ENCODE measurements around the gene IFNB1.

IFNB1 gene

DNA sequence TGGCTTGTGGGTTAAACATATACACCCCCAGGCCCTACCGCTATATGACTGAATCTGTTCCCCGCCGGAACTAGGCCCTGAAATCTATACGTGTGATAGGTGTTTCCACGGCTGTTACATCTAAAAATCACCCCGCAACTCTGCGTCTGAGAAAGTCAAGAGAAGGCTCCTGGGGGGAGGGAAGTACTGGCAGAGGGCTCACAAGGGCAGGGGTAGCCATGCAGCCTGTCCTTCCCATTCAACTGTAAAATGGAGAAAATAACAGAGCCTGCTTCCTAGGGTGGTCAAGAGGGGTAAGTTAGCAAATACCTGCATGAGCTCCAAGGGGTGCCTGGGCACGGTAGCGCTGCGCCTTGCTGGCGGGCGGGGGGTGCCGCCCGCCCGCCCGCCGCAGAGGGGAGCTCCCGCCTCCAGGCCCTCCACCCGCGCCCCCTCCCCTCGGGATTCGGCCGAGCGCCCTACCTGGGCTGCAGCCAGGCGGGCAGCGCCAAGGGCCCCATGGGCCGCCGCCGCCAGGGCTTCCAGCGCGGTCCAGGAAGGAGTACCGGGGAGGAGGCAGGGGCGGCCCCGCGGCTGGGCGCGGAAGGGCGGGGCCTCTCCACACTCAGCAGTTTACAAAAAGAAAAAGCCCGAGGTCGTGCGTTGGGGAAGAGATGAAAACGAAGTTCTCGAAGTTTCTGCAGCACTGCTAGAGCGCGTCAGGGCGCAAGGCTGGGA is 46.5 kb downstream of the IFNB1 start, which contains the start of gene HACD4:
Gene HACD4 (minus strand): TSS at position 550 of the 717 bp plus-strand sequence. CDS start 50 bp downstream, at position 500.
- WGBS, result 27% methylated on average over 44 of the region's 46 CpGs
- DNase-seq, result peak; percentile 17
- no peaks in the 10 kb centered on the region for H3K27me3 ChIP-seq (ENCODE audit: control insufficient read depth in 1 of 2, insufficient read depth in 1 of 2, low read length in 2 of 2)
- H2BK5ac ChIP-seq (ENCODE audit: low read depth, low read length, poor library complexity, severe bottlenecking), result peak within 1 kb of the TSS; percentile 67
- no peak within 1 kb of the TSS for H2BK12ac ChIP-seq (ENCODE audit: low read length in 2 of 2)
- H3K23ac ChIP-seq (ENCODE audit: low read length in 2 of 2), result no peak within 1 kb of the TSS
- H3K79me1 ChIP-seq (replicated peaks; ENCODE audit: low read length, poor library complexity, severe bottlenecking), result no peaks in the 10 kb centered on the region
- no peak within 1 kb of the TSS for H2BK120ac ChIP-seq (ENCODE audit: low read depth, low read length)
- H2AFZ ChIP-seq (ENCODE audit: low read depth, low read length), result peak within 1 kb of the TSS; percentile 64
- H3K18ac ChIP-seq (ENCODE audit: low read depth in 1 of 2, low read length in 2 of 2), result peak within 1 kb of the TSS; percentile 29 to 65
- peak within 1 kb of the TSS; percentile 96 for H3K4me2 ChIP-seq (ENCODE audit: low read length, poor library complexity, severe bottlenecking)
- H3K9ac ChIP-seq (ENCODE audit: low read length), result peak within 1 kb of the TSS; percentile 81
- peak within 1 kb of the TSS; percentile 66 for H3K27ac ChIP-seq (ENCODE audit: low read length, poor library complexity, severe bottlenecking)
- H2AK5ac ChIP-seq (ENCODE audit: low read length, severe bottlenecking), result peak within 1 kb of the TSS; percentile 19
- peak within 1 kb of the TSS in 1 of 2 experiments; percentile 20 for H3K14ac ChIP-seq (ENCODE audit: low read length in 2 of 2)
- peak within 1 kb of the TSS; percentile 59 to 85 for H3K4me3 ChIP-seq (ENCODE audit: insufficient read depth in 1 of 2, low read depth in 1 of 2, low read length in 2 of 2)
- H3K36me3 ChIP-seq (ENCODE audit: control insufficient read depth in 1 of 2, insufficient read depth in 2 of 2, low read depth in 1 of 2, low read length in 2 of 2), result no peaks in the 10 kb centered on the region
- H2BK15ac ChIP-seq (ENCODE audit: low read depth, poor library complexity, severe bottlenecking), result no peak within 1 kb of the TSS
- H3K4ac ChIP-seq (ENCODE audit: low read depth in 1 of 2, low read length in 2 of 2), result peak within 1 kb of the TSS in 1 of 2 experiments; percentile 10
- H3K4me1 ChIP-seq (ENCODE audit: control insufficient read depth, insufficient read depth, low read depth, low read length), result peaks cover 9% of the 10 kb centered on the region
- peak within 1 kb of the TSS; percentile 10 for H4K91ac ChIP-seq (ENCODE audit: low read length)
- H4K8ac ChIP-seq (ENCODE audit: low read length), result peak within 1 kb of the TSS; percentile 80
- H3K9me3 ChIP-seq (ENCODE audit: control insufficient read depth, low read length), result no peaks in the 10 kb centered on the region

DNA sequence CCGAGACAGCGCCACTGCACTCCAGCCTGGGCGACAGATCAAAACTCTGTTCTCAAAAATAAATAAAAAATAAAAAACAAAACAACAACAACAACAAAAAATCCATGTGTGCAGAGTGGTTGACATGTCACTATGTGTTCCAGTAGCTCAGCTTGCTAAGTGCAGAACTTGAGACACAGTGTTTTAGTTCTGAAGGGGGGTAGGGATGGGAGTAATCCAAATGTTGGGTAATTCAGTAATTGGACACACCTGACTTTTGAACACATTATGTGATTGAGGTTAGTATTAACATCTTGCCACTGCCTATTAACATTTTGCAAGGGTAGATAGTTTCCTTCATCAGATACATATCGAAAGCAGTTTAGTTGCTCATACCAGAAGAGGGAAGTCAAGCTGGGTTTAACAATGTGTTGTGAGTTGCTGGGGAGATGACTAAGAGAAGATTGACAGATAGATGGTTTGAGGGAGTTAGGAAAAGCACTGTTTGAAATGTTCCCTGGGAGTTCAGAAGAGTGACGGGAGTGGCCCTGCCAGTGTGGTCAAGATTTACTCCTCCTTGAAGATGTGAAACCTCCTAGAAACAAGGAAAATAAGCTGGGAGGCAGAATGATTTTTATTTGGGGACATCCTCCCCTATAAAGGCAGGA is 47.2 kb downstream of the IFNB1 start:
- H3K4me3 ChIP-seq (ENCODE audit: insufficient read depth in 1 of 2, low read depth in 1 of 2, low read length in 2 of 2), result peak overlapping the region in 1 of 2 experiments; percentile 85
- no peaks in the 10 kb centered on the region for H3K9me3 ChIP-seq (ENCODE audit: control insufficient read depth, low read length)
- H3K27ac ChIP-seq (ENCODE audit: low read length, poor library complexity, severe bottlenecking), result peak overlapping the region; percentile 66
- no peak overlapping the region for H2AFZ ChIP-seq (ENCODE audit: low read depth, low read length)
- H4K91ac ChIP-seq (ENCODE audit: low read length), result no peak overlapping the region
- no peak overlapping the region for H2AK5ac ChIP-seq (ENCODE audit: low read length, severe bottlenecking)
- H2BK5ac ChIP-seq (ENCODE audit: low read depth, low read length, poor library complexity, severe bottlenecking), result no peak overlapping the region
- no peak overlapping the region for H3K23ac ChIP-seq (ENCODE audit: low read length in 2 of 2)
- no peak overlapping the region for H3K14ac ChIP-seq (ENCODE audit: low read length in 2 of 2)
- H3K4ac ChIP-seq (ENCODE audit: low read depth in 1 of 2, low read length in 2 of 2), result no peak overlapping the region
- H2BK15ac ChIP-seq (ENCODE audit: low read depth, poor library complexity, severe bottlenecking), result no peak overlapping the region
- peaks cover 4% of the 10 kb centered on the region for H3K79me1 ChIP-seq (replicated peaks; ENCODE audit: low read length, poor library complexity, severe bottlenecking)
- DNase-seq, result peak; percentile 12
- H3K18ac ChIP-seq (ENCODE audit: low read depth in 1 of 2, low read length in 2 of 2), result no peak overlapping the region
- H4K8ac ChIP-seq (ENCODE audit: low read length), result no peak overlapping the region
- H3K4me1 ChIP-seq (ENCODE audit: control insufficient read depth, insufficient read depth, low read depth, low read length), result peaks cover 9% of the 10 kb centered on the region
- H3K36me3 ChIP-seq (ENCODE audit: control insufficient read depth in 1 of 2, insufficient read depth in 2 of 2, low read depth in 1 of 2, low read length in 2 of 2), result peaks cover 0 to 4% of the 10 kb centered on the region in 2 experiments
- no peaks in the 10 kb centered on the region for H3K27me3 ChIP-seq (ENCODE audit: control insufficient read depth in 1 of 2, insufficient read depth in 1 of 2, low read length in 2 of 2)
- H3K9ac ChIP-seq (ENCODE audit: low read length), result peak overlapping the region; percentile 81
- no peak overlapping the region for H2BK12ac ChIP-seq (ENCODE audit: low read length in 2 of 2)
- H3K4me2 ChIP-seq (ENCODE audit: low read length, poor library complexity, severe bottlenecking), result no peak overlapping the region
- 93% methylated on average over 4 of the region's 5 CpGs for WGBS
- H2BK120ac ChIP-seq (ENCODE audit: low read depth, low read length), result no peak overlapping the region

DNA sequence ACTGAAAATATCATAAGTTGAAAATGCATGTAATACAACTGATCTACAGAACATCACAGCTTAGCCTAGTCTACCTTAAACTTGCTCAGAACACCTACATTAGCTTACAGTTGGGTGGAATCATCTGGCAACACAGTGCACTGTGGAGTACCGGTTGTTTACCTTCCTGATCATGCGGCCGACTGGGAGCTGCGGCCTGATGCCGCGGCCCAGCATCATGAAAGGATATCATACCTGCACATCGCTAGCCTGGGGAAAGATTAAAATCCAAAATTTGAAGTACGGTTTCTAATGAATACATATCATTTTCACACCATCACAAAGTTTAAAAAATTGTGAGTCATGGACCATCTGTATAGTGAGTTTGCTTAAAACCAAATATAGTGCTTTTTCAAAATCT is 48.1 kb downstream of the IFNB1 start:
- no peak overlapping the region for H3K14ac ChIP-seq (ENCODE audit: low read length in 2 of 2)
- H2AFZ ChIP-seq (ENCODE audit: low read depth, low read length), result no peak overlapping the region
- H3K4ac ChIP-seq (ENCODE audit: low read depth in 1 of 2, low read length in 2 of 2), result no peak overlapping the region
- H2BK5ac ChIP-seq (ENCODE audit: low read depth, low read length, poor library complexity, severe bottlenecking), result no peak overlapping the region
- H3K9ac ChIP-seq (ENCODE audit: low read length), result no peak overlapping the region
- H3K18ac ChIP-seq (ENCODE audit: low read depth in 1 of 2, low read length in 2 of 2), result no peak overlapping the region
- no peak overlapping the region for H2BK15ac ChIP-seq (ENCODE audit: low read depth, poor library complexity, severe bottlenecking)
- H3K4me1 ChIP-seq (ENCODE audit: control insufficient read depth, insufficient read depth, low read depth, low read length), result peaks cover 9% of the 10 kb centered on the region
- H3K36me3 ChIP-seq (ENCODE audit: control insufficient read depth in 1 of 2, insufficient read depth in 2 of 2, low read depth in 1 of 2, low read length in 2 of 2), result peaks cover 0 to 4% of the 10 kb centered on the region in 2 experiments
- H3K4me3 ChIP-seq (ENCODE audit: insufficient read depth in 1 of 2, low read depth in 1 of 2, low read length in 2 of 2), result no peak overlapping the region
- H3K79me1 ChIP-seq (replicated peaks; ENCODE audit: low read length, poor library complexity, severe bottlenecking), result peaks cover 4% of the 10 kb centered on the region
- H3K4me2 ChIP-seq (ENCODE audit: low read length, poor library complexity, severe bottlenecking), result no peak overlapping the region
- H3K27me3 ChIP-seq (ENCODE audit: control insufficient read depth in 1 of 2, insufficient read depth in 1 of 2, low read length in 2 of 2), result no peaks in the 10 kb centered on the region
- no peak overlapping the region for H2AK5ac ChIP-seq (ENCODE audit: low read length, severe bottlenecking)
- no peak overlapping the region for H4K91ac ChIP-seq (ENCODE audit: low read length)
- WGBS, result 76% methylated on average over 7 of the region's 8 CpGs
- H3K27ac ChIP-seq (ENCODE audit: low read length, poor library complexity, severe bottlenecking), result no peak overlapping the region
- no peak overlapping the region for H2BK120ac ChIP-seq (ENCODE audit: low read depth, low read length)
- H2BK12ac ChIP-seq (ENCODE audit: low read length in 2 of 2), result no peak overlapping the region
- H3K9me3 ChIP-seq (ENCODE audit: control insufficient read depth, low read length), result no peaks in the 10 kb centered on the region
- H4K8ac ChIP-seq (ENCODE audit: low read length), result no peak overlapping the region
- no peak for DNase-seq
- no peak overlapping the region for H3K23ac ChIP-seq (ENCODE audit: low read length in 2 of 2)

DNA sequence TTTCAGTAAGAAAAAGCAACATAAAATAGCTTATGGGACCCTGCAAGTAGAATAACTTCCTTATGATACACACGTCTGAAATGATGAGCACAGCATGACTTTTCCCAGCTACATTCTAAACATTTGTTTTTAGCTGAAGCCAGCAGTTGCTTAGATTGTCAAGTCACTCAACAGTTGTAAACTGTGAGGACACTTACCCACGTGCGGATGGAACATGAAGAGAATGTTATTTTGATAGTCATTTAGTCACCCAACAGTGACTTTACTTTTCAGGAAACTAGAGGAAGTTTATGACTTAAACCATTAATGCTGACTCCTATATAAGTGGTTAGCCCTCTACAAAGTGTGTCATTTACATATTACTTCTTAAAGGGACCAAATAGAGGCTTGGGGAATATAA is 49.3 kb downstream of the IFNB1 start:
- Histone ChIP-seq H3K27me3 (ENCODE audit: control insufficient read depth in 1 of 2, insufficient read depth in 1 of 2, low read length in 2 of 2) (no peaks in the 10 kb centered on the region), H3K9me3 (ENCODE audit: control insufficient read depth, low read length) (no peaks in the 10 kb centered on the region), H2BK5ac (ENCODE audit: low read depth, low read length, poor library complexity, severe bottlenecking) (no peak overlapping the region), H2BK15ac (ENCODE audit: low read depth, poor library complexity, severe bottlenecking) (no peak overlapping the region), H2BK120ac (ENCODE audit: low read depth, low read length) (no peak overlapping the region), H3K36me3 (ENCODE audit: control insufficient read depth in 1 of 2, insufficient read depth in 2 of 2, low read depth in 1 of 2, low read length in 2 of 2) (peaks cover 0 to 4% of the 10 kb centered on the region in 2 experiments), H3K4me3 (ENCODE audit: insufficient read depth in 1 of 2, low read depth in 1 of 2, low read length in 2 of 2) (no peak overlapping the region), H3K14ac (ENCODE audit: low read length in 2 of 2) (no peak overlapping the region), H3K4ac (ENCODE audit: low read depth in 1 of 2, low read length in 2 of 2) (no peak overlapping the region), H3K18ac (ENCODE audit: low read depth in 1 of 2, low read length in 2 of 2) (no peak overlapping the region), H3K4me1 (ENCODE audit: control insufficient read depth, insufficient read depth, low read depth, low read length) (peaks cover 9% of the 10 kb centered on the region), H3K4me2 (ENCODE audit: low read length, poor library complexity, severe bottlenecking) (no peak overlapping the region), H3K23ac (ENCODE audit: low read length in 2 of 2) (no peak overlapping the region), H2BK12ac (ENCODE audit: low read length in 2 of 2) (no peak overlapping the region), H4K8ac (ENCODE audit: low read length) (no peak overlapping the region), H3K9ac (ENCODE audit: low read length) (no peak overlapping the region), H3K79me1 (replicated peaks; ENCODE audit: low read length, poor library complexity, severe bottlenecking) (peaks cover 4% of the 10 kb centered on the region), H2AK5ac (ENCODE audit: low read length, severe bottlenecking) (no peak overlapping the region), H4K91ac (ENCODE audit: low read length) (no peak overlapping the region), H2AFZ (ENCODE audit: low read depth, low read length) (no peak overlapping the region), H3K27ac (ENCODE audit: low read length, poor library complexity, severe bottlenecking) (no peak overlapping the region)
- peak; percentile 41 for DNase-seq
- WGBS, result 0% methylated on average over 1 of the region's 3 CpGs
